IPS-18c (cell line): Measurements from ENCODE around the gene SP140.
"Not testable (repeated sequence)": the region's sequence is repeated elsewhere in the genome, so short reads cannot be mapped to it uniquely, and the experiment has no call there.

Experiments
- H3K4me3 ChIP-seq: 2 replicates; pipeline ENCODE4 v1.7.0; 2013; ENCODE audit warnings: low read depth, mild to moderate bottlenecking, low read length, moderate library complexity; ENCODE audit not compliant: insufficient read depth
- H3K9me3 ChIP-seq: one replicate; pipeline ENCODE4 v1.6.1; 2013; ENCODE audit warnings: mild to moderate bottlenecking, low read length, moderate library complexity; ENCODE audit not compliant: control insufficient read depth, insufficient read depth

SP140 gene

GRCh38 chr2:230262246-230262645 lies 36.7 kb downstream of the SP140 start:
- no peak overlapping the region for H3K4me3 ChIP-seq
- no peaks in the 10 kb centered on the region for H3K9me3 ChIP-seq

GRCh38 chr2:230264945-230265344 lies 39.4 kb downstream of the SP140 start:
- H3K4me3 ChIP-seq, H3K9me3 ChIP-seq: not testable (repeated sequence)

GRCh38 chr2:230266638-230267037 lies 41.1 kb downstream of the SP140 start:
- H3K9me3 ChIP-seq = no peaks in the 10 kb centered on the region
- H3K4me3 ChIP-seq = no peak overlapping the region

GRCh38 chr2:230267059-230267458 lies 41.5 kb downstream of the SP140 start:
- no peaks in the 10 kb centered on the region for H3K9me3 ChIP-seq

GRCh38 chr2:230267556-230267955 lies 42.0 kb downstream of the SP140 start:
- H3K4me3 ChIP-seq = no peak overlapping the region
- no peaks in the 10 kb centered on the region for H3K9me3 ChIP-seq

More at GRCh38 chr2:230267059-230267458, 41.5 kb downstream of the SP140 start:
- no peak overlapping the region for H3K4me3 ChIP-seq

- no peaks in the 10 kb centered on the region for H3K9me3 ChIP-seq
These were observed 43.2 kb downstream of the SP140 start for GRCh38 chr2:230268606-230269243.

GRCh38 chr2:230269715-230270114 lies 44.2 kb downstream of the SP140 start:
- no peaks in the 10 kb centered on the region for H3K9me3 ChIP-seq
- no peak overlapping the region for H3K4me3 ChIP-seq

More at GRCh38 chr2:230268606-230269243, 43.2 kb downstream of the SP140 start:
- no peak overlapping the region for H3K4me3 ChIP-seq

- Histone ChIP-seq H3K4me3 (no peak overlapping the region), H3K9me3 (no peaks in the 10 kb centered on the region)
These were observed 57.4 kb downstream of the SP140 start for GRCh38 chr2:230282936-230283335.

GRCh38 chr2:230286048-230286447 lies 60.5 kb downstream of the SP140 start:
- no peaks in the 10 kb centered on the region for H3K9me3 ChIP-seq
- no peak overlapping the region for H3K4me3 ChIP-seq

- H3K4me3 ChIP-seq, H3K9me3 ChIP-seq: not testable (repeated sequence)
These were observed 63.8 kb downstream of the SP140 start for GRCh38 chr2:230289311-230289710.

- peaks cover 3% of the 10 kb centered on the region for H3K9me3 ChIP-seq
These were observed 69.7 kb downstream of the SP140 start for GRCh38 chr2:230295192-230295591.

GRCh38 chr2:230296917-230297316 lies 71.4 kb downstream of the SP140 start:
- Histone ChIP-seq H3K9me3 (peaks cover 3% of the 10 kb centered on the region), H3K4me3 (no peak overlapping the region)

More at GRCh38 chr2:230295192-230295591, 69.7 kb downstream of the SP140 start:
- no peak overlapping the region for H3K4me3 ChIP-seq

GRCh38 chr2:230299618-230300017 lies 74.1 kb downstream of the SP140 start:
- H3K9me3 ChIP-seq = peaks cover 3% of the 10 kb centered on the region
- no peak overlapping the region for H3K4me3 ChIP-seq

- H3K4me3 ChIP-seq = no peak overlapping the region
- H3K9me3 ChIP-seq = no peaks in the 10 kb centered on the region
These were observed 80.1 kb downstream of the SP140 start for GRCh38 chr2:230305416-230306275.

- Histone ChIP-seq H3K4me3 (no peak overlapping the region), H3K9me3 (no peaks in the 10 kb centered on the region)
These were observed 80.9 kb downstream of the SP140 start for GRCh38 chr2:230306474-230306873.

- no peak overlapping the region for H3K4me3 ChIP-seq
- H3K9me3 ChIP-seq = no peaks in the 10 kb centered on the region
These were observed 81.9 kb downstream of the SP140 start for GRCh38 chr2:230307485-230307884.

- H3K9me3 ChIP-seq = no peaks in the 10 kb centered on the region
- H3K4me3 ChIP-seq = no peak overlapping the region
These were observed 83.0 kb downstream of the SP140 start for GRCh38 chr2:230308402-230309000.

GRCh38 chr2:230310792-230311191 lies 85.3 kb downstream of the SP140 start:
- H3K4me3 ChIP-seq, H3K9me3 ChIP-seq: not testable (repeated sequence)
